Measurements from ENCODE around the gene GTF3C5. TPM values are rescaled to one million over a fixed set of nuclear protein-coding genes. Genes with fewer than 3 reads are reported as not detected.

The GTF3C5 gene
- polyA plus RNA-seq, 1 experiment = 47.7 TPM

- POLR2A ChIA-PET = no interaction called here
These were observed 68.1 kb downstream of the GTF3C5 start for GRCh38 chr9:133098871-133099270.

DNA sequence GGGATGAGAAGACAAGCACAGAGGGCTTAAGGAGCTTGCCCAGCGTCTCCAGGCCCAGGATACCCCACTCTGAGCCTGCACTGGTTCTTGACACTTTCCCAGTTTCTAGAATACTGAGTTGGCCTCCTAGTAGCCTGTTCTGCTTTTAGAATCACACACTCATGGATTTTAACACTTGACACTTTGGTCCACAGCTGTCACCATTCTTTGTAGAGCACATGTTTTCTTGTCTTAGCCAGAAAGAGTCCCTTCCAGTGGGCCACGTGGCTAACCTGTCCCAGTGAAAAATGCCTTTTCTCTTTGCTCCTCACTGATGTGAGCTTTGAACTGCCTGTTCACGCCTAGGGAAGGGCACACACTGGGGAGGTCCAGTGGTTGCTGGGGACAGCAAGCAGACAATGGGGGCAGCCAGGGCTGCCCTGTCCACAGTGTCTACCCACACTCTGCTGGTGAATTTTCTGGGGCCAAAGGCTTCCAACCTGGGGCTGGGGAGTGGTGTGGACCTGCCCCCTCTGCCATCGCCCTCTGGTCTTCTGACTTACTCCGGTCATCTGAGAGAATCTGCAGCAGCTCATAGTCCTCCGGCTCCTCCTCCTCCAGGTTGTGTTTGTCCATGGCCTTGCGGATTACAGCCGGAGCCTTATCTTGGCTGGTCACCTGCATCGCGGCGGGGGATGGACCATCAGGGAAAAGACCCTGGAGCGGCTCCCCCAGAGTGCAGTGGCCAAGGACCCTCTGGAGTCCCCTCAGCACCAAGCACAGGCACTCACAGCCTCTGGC lies 69.1 kb downstream of the GTF3C5 start:
- DNase-seq (ENCODE audit: low read depth) = no peak
- TF ChIP-seq, protein P1, sequence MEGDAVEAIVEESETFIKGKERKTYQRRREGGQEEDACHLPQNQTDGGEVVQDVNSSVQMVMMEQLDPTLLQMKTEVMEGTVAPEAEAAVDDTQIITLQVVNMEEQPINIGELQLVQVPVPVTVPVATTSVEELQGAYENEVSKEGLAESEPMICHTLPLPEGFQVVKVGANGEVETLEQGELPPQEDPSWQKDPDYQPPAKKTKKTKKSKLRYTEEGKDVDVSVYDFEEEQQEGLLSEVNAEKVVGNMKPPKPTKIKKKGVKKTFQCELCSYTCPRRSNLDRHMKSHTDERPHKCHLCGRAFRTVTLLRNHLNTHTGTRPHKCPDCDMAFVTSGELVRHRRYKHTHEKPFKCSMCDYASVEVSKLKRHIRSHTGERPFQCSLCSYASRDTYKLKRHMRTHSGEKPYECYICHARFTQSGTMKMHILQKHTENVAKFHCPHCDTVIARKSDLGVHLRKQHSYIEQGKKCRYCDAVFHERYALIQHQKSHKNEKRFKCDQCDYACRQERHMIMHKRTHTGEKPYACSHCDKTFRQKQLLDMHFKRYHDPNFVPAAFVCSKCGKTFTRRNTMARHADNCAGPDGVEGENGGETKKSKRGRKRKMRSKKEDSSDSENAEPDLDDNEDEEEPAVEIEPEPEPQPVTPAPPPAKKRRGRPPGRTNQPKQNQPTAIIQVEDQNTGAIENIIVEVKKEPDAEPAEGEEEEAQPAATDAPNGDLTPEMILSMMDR (IDR thresholded peaks at IDR 0.05; ENCODE audit: insufficient read depth, low read depth, low read length) = no peak
- ChIA-PET POLR2A (no interaction called here), CTCF (interaction anchor here (5.0 to 25.9 kb wide), 3 partner anchors 15 to 48 kb away, joined by 45 to 505 read pairs (median 74); no protein-coding TSS in a partner anchor)
- Histone ChIP-seq H3K36me3 (ENCODE audit: control insufficient read depth, insufficient read depth, low read length) (peaks cover 42% of the 10 kb centered on the region), H3K27me3 (ENCODE audit: control insufficient read depth, insufficient read depth, low read length) (no peaks in the 10 kb centered on the region), H3K4me3 (ENCODE audit: low read depth, low read length) (no peak overlapping the region)

More at GRCh38 chr9:133098871-133099270, 68.1 kb downstream of the GTF3C5 start:
- H3K36me3 ChIP-seq (ENCODE audit: control insufficient read depth, insufficient read depth, low read length) = peaks cover 39% of the 10 kb centered on the region
- CTCF ChIA-PET = interaction anchor here (6.2 to 25.9 kb wide), 2 partner anchors 21 to 49 kb away, joined by 45 to 505 read pairs; no protein-coding TSS in a partner anchor
- TF ChIP-seq, protein P1 (IDR thresholded peaks at IDR 0.05; ENCODE audit: insufficient read depth, low read depth, low read length) = no peak
- no peaks in the 10 kb centered on the region for H3K27me3 ChIP-seq (ENCODE audit: control insufficient read depth, insufficient read depth, low read length)
- DNase-seq (ENCODE audit: low read depth) = no peak
- H3K4me3 ChIP-seq (ENCODE audit: low read depth, low read length) = no peak overlapping the region

DNA sequence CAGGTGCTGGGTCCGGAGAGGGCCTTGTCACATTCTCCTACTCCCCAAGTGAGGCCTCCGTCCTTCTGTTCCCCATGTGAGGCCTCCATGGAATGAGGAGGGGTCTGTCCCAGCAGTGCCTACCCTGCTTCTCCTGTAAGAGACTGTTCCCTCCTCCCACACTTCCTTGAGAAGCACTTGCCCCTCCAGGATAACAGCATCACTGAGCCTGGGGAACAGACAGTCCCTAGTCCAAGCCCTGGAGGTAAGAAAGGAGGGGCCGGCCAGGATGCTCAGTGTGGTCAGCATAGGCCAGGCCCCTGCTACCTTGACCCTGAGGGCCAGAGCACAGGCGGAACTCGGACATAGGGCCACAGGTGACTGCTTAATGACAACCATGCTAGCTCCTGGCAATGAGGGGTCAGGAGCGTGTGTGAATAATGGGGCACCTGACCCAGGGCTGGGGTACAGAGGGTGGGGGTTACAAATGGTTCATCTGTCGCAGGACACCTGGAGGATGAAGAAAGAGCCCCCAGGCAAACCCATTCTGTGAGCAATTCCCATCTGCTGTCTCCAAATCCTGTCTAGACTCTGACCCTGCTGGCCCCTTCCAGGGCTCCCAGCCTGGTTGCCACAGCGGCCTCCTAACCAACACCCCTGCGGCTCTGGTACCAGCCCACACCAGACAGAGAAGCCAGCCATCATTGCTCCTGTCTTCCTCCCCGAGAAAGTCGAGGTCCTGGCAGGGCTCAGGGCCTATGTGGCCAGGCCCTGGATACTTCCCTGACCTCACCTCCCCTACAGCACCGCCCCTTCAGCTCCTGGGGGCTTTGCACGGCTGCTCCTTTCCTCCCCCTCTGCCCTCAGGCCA lies 69.9 kb downstream of the GTF3C5 start:
- DNase-seq (ENCODE audit: low read depth) = no peak
- POLR2A ChIA-PET = no interaction called here
- H3K36me3 ChIP-seq (ENCODE audit: control insufficient read depth, insufficient read depth, low read length) = peaks cover 45% of the 10 kb centered on the region
- CTCF ChIA-PET = interaction anchor here (0.8 to 25.9 kb wide), 5 partner anchors 14 to 57 kb away, joined by 3 to 505 read pairs (median 45); no protein-coding TSS in a partner anchor
- no peak overlapping the region for H3K4me3 ChIP-seq (ENCODE audit: low read depth, low read length)
- TF ChIP-seq, protein P1 (IDR thresholded peaks at IDR 0.05; ENCODE audit: insufficient read depth, low read depth, low read length) = no peak
- no peaks in the 10 kb centered on the region for H3K27me3 ChIP-seq (ENCODE audit: control insufficient read depth, insufficient read depth, low read length)

DNA sequence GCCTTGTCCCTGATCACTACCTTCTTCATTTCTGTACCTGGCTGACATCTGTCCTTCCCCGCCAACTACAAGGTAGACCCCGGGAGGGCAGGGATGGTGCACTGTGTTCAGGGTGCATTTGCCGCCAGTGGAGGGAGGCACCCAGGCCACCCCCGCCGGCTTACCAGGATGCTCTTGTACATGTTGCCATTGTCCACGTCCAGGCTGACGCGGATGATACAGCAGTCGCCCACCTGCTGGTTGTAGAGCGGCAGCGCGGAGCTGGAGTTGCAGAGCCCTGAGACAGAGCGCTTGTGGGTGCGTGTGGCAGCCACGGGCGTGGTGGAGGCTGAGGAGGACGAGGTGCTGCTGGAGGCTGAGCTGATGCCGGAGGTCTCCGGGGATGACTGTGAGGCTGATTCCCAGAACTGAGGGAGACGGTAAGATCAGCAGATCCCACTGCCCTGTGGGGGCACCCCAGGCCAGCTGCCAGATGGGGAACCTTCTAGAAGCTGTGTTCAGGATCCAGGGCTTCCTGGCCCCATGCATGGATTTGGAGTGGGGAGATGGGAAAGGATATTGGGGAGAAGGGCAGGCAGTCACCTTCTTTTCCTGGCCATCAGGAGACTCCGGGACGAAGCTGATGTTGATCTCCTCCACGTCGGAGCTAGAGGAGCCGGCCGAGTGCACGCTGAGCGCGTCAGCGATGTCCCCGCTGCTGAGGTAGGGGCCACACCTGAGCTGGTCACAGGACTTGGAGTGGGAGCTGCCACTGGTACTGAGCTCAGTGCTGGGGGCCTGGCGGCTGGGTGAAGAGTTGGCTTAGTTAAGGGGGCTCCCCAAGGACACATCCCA lies 70.8 kb downstream of the GTF3C5 start:
- H3K27me3 ChIP-seq (ENCODE audit: control insufficient read depth, insufficient read depth, low read length) = no peaks in the 10 kb centered on the region
- TF ChIP-seq, protein P1 (IDR thresholded peaks at IDR 0.05; ENCODE audit: insufficient read depth, low read depth, low read length) = no peak
- ChIA-PET CTCF (interaction anchor here (0.6 to 25.9 kb wide), 12 partner anchors 10 to 79 kb away, joined by 3 to 505 read pairs (median 6); no protein-coding TSS in a partner anchor), POLR2A (no interaction called here)
- peaks cover 48% of the 10 kb centered on the region for H3K36me3 ChIP-seq (ENCODE audit: control insufficient read depth, insufficient read depth, low read length)
- H3K4me3 ChIP-seq (ENCODE audit: low read depth, low read length) = no peak overlapping the region
- no peak for DNase-seq (ENCODE audit: low read depth)

Data from BJ (cell line).